NCI-H2227 treated with DMSO at 0.1 percent for 48 hours (cell line): ENCODE measurements around the gene AIG1.
"Not testable (repeated sequence)": the region's sequence is repeated elsewhere in the genome, so short reads cannot be mapped to it uniquely, and the experiment has no call there.

Experiments
- DNase-seq: peaks from one replicate; lab custom pipeline; 2025; lab: John Stamatoyannopoulos, UW

Gene AIG1

GRCh38 chr6:143233554-143234285, 173.0 kb downstream of the AIG1 start:
- DNase-seq = no peak

- no peak for DNase-seq
Observed at GRCh38 chr6:143234734-143235133, 174.0 kb downstream of the AIG1 start.

GRCh38 chr6:143236151-143236798, 175.6 kb downstream of the AIG1 start:
- DNase-seq = no peak

DNA sequence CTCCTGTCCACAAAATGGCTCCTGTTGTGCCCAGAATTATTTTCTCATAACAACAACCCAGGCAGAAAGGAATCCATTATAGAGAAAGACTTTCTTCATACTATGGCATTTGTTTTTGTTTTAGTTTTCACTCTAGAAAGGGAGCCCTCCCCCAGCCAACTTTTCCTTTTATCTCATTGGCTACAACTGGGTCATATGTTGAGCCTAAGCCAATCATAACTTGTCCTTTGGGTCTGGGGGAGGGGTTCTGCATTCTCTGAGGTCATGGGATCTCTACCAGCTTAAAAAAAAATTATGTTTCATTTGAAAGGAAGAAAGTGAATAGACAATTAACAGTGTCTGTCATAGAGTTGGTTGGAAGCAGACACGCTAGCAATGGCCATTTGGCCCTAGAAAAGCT, 177.6 kb downstream of the AIG1 start:
- DNase-seq = no peak

DNA sequence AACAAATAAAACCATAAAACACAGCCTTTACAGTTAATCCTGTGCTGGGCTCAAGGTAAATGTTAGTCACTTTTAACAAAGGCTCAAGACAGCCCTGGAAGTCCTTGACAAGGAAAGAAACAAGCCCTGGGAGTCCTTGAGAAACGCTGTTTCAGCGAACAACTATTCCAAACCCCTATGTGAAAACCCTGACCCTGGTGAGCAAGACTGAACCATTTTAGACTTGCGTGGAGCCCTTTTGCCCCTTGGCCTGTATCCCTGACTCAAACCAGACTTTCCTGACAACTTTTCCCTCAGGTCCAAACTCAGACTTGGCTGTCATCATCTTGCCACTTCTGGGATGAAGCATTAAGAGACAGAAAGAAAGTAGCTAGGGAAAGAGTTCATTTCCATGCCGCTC, 180.4 kb downstream of the AIG1 start:
- no peak for DNase-seq

DNA sequence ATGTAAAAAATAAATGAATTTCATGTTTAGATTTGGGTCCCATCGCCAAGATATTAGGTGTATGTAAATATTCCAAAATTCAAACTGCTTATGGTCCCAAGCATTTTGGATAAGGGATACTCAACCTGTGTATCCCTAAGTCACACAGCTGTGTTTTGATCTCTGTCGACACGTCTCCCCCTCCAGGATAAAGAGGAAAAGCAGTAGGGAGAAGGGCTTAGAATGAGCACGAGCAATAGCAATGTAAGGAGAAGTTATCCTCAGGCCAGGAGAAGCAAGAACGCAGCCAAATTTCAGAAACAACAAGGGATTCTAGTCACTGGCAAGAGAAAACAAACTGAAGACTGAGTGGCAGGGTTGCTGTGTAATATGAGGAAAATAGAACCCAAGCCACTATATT, 181.2 kb downstream of the AIG1 start:
- no peak for DNase-seq

- no peak for DNase-seq
Observed at GRCh38 chr6:143243786-143244185, 183.1 kb downstream of the AIG1 start.

- no peak for DNase-seq
Observed at GRCh38 chr6:143245656-143246055, 185.0 kb downstream of the AIG1 start.

DNA sequence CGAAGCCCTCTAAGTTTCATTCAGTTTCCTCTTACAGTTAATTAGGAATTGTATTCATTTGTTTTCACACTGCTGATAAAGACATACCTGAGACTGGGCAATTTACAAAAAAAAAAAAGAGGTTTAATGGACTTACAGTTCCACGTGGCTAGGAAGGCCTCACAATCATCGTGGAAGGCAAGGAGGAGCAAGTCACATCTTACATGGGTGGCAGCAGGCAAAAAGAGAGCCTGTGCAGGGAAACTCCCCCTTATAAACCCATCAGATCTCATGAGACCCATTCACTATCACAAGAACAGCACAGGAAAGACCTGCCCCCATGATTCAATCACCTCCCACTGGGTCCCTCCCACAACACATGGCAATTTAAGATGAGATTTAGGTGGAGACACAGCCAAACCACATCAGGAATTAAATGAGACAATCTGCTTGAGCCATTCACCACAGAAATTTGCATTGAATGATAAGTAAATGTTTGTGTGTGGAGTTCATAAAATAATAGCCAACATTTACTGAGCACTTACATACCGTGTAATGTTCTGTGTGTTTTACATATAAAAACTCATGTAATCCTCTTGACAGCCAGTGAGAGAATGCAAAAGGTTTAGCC, 185.6 kb downstream of the AIG1 start:
- not testable (repeated sequence) for DNase-seq

- no peak for DNase-seq
Observed at GRCh38 chr6:143247586-143247985, 186.9 kb downstream of the AIG1 start.

- no peak for DNase-seq
Observed at GRCh38 chr6:143248359-143248758, 187.7 kb downstream of the AIG1 start.

GRCh38 chr6:143251288-143251687, 190.6 kb downstream of the AIG1 start:
- DNase-seq = no peak

- DNase-seq = no peak
Observed at GRCh38 chr6:143252961-143253360, 192.3 kb downstream of the AIG1 start.

- no peak for DNase-seq
Observed at GRCh38 chr6:143253586-143253985, 192.9 kb downstream of the AIG1 start.

DNA sequence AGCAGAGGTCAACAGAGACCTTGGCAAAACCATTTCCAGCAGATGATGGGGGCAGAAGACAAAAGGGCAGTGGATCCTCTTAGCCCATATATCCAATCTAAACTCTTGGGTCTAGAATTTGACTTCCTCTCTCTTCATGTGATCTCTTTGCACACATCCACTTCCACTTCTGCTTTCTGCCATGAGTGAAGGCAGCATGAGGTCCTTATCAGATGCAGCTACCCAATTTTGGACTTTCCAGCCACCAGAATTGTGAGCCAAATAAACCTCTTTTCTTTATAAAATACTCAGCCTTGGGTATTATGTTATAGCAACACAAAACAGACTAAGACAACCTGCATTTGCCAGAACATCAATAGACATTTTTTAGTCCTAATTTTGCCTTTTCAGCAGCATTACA, 198.3 kb downstream of the AIG1 start:
- DNase-seq = no peak

GRCh38 chr6:143260857-143261256, 200.2 kb downstream of the AIG1 start:
- no peak for DNase-seq

DNA sequence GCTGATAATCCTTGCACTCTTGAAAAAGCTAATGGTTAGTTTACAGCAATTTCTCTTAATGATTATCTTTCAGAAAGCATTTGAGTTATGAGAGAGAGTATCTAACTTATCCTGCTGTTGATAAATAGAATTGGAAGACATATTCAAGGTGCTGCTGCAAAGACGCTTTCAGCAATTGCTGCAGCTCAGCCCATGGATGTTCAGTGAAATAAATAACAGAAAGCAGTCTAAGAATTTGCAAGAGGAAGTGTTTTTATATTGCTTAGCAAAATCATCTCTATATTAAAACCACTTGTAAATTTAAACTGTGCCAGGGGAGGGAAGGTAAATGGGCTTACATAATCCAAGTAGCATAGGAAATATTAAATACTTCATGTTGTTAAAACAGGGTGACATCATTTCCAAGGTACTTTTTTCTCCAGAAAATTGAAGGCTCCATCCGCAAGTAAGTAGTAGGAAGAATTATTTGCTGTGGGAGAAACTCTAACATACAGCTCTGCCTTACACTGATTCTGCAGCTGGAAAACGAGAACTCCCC, 201.3 kb downstream of the AIG1 start:
- DNase-seq = no peak

DNA sequence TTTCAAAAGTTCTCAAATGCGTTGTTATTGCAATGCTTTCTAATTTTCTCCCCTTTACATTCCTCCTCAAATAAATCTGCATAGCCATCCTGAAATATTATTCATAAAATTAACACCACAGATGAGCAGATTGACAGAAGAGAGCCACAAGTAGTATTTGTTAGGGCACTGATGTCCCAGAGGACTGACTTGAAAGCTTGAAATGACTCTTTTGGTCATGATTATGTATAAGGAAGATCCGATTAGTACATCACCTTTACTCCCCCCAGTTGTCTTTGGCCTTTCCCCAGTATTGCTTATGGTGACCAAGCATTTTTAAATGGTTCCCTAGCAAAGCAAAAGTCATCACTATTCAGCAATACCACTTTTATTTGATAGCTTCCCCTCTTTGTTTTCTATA, 202.2 kb downstream of the AIG1 start:
- DNase-seq = no peak

GRCh38 chr6:143264379-143264778, 203.7 kb downstream of the AIG1 start:
- peak; percentile 25 for DNase-seq

DNA sequence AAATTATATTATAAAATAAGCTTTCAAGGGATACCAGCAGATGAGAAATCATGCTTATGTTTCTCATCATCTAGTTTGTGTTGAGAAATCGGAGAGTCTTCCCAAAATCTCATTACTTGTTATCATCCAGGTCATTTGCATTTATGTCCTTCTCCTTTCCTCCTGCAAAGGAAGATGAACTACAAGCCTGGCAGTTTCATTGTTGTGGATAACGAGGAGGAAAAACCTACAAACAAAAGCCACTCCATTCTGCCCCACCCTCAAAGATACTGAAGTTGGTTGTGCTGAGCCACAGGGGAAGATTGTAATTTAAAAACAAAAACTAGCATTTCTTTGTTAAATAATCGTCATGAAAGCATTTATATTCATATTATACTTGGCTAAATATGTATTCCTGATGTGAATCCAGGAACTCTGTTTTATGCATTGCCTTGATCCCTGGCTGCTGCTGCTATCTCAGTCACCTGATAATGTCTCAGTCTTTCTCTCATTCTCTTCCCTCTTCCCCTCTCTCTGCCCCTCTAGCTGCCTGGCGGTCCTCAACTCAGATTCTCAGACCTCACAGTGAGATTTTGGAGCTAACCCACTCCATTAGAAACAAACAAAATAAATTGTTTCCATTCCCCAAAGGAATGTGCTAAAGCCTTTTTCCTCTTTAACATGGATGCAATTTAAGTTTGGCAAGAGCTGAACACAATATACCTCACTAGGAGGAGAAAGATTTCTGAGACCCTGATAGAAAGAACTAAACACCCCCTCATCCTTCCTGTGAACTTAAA, 204.5 kb downstream of the AIG1 start:
- no peak for DNase-seq

- no peak for DNase-seq
Observed at GRCh38 chr6:143267760-143268159, 207.1 kb downstream of the AIG1 start.

GRCh38 chr6:143268439-143268838, 207.8 kb downstream of the AIG1 start:
- no peak for DNase-seq
